GM18502 (cell line): ENCODE results near the gene MALL.
"Not testable (repeated sequence)": the region's sequence is repeated elsewhere in the genome, so short reads cannot be mapped to it uniquely, and the experiment has no call there.

Source experiments
- ATAC-seq: cut with Tn5 transposase; IDR thresholded peaks from one replicate; pipeline ENCODE4 v1.9.1; 2021; ENCODE audit warnings: mild to moderate bottlenecking; ENCODE audit not compliant: unreplicated experiment, poor library complexity

Gene MALL

GRCh38 chr2:110055819-110056408 lies 59.7 kb downstream of the MALL start:
- ATAC-seq: not testable (repeated sequence)

- not testable (repeated sequence) for ATAC-seq
These were observed 60.9 kb downstream of the MALL start for GRCh38 chr2:110054521-110055407.

DNA sequence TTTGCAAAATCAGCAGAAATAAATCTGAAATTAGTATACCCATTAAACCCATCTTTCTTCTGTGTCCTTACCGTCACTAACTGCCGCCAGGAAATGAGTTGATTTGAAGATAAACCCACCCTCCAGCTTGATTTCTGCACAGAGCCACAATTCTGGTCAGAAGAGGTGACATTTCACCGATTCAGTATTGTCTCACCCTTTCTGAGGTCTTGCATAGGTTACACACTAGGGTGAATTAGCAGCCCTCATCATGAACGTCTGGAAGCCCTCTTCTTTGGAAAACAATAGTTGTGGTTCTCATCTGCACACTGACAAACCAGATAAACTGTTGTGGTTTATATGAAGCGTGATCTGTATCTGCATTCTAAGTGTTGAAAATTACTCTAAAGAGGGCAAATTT lies 61.9 kb downstream of the MALL start:
- not testable (repeated sequence) for ATAC-seq

GRCh38 chr2:110052166-110052565 lies 63.5 kb downstream of the MALL start:
- not testable (repeated sequence) for ATAC-seq

- ATAC-seq: not testable (repeated sequence)
These were observed 65.4 kb downstream of the MALL start for GRCh38 chr2:110050222-110050621.

DNA sequence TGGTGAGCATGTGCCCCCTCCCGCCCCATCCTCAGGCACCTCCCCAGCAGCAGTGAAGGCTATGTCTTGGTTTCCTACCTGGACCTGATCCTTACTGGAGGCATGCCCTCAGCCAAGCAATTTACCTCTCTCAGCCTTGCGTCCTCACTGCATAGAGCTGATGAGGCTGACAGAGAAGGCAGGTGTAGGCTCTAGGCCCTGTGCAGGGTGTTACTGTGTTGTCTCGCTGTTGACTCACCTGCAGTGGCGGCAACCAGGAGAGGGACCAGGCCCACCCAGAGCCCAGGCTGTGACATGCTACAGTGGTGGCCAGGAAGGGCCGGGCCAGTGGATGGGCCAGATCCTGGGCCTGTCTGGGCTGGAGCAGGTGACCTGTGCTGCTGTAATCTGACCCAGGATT lies 65.9 kb downstream of the MALL start:
- ATAC-seq: not testable (repeated sequence)

GRCh38 chr2:110048255-110049197 lies 67.1 kb downstream of the MALL start:
- not testable (repeated sequence) for ATAC-seq

DNA sequence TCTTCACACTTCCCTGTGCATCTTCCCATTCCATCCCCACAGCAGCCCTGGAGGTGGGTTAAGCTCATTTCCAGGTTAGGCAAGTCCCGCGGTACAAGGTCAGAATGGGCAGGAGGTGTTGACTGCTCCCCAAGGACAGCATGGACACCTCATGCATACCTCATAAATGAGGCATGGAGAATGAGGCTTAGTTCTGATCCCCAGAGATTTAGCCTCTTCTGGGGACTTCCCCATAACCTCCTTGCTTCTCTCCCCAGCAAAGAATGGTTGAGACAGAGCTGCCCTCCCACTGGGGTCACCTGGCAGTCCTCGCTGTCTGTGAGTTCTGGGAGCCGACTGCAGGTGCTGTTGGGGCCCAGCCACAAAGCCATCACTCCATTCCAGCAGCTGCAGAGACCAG lies 68.4 kb downstream of the MALL start:
- not testable (repeated sequence) for ATAC-seq

GRCh38 chr2:110041941-110042660 lies 73.5 kb downstream of the MALL start:
- not testable (repeated sequence) for ATAC-seq

DNA sequence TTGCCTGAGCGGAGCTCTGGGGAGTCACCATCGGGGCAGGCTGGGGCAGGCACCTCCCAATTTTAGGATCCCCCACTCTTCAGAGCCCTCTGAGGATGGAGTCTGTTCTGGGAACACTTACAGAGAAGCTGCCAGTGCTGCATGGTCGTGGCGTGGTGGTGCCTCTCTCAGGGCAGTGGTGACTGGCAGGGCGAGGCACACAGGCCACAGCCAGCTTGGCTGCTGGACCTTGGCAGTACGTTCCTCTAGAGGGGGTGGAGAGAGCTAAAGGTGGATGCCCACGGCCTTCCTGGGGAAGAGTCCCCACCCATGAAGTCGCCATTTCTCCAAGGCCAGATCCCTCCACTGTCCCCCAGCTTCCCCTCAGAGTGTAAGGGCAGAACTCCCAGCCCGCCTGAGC lies 78.3 kb downstream of the MALL start:
- ATAC-seq: not testable (repeated sequence)

GRCh38 chr2:110035384-110035783 lies 80.2 kb downstream of the MALL start:
- ATAC-seq: not testable (repeated sequence)

- not testable (repeated sequence) for ATAC-seq
These were observed 80.7 kb downstream of the MALL start for GRCh38 chr2:110034935-110035334.
